Activated CD4-positive, alpha-beta T cell treated with anti-CD3 and anti-CD28 coated beads, Interleukin-2, amount 50 U/mL, for 1 hour (primary cell): ENCODE data around the gene ARHGEF11.
"Not testable (repeated sequence)": the region's sequence is repeated elsewhere in the genome, so short reads cannot be mapped to it uniquely, and the experiment has no call there.

ENCODE experiments used
- DNase-seq: peaks from one replicate; pipeline ENCODE4 v3.0.0-alpha.2; 2020

The ARHGEF11 gene, protein sequence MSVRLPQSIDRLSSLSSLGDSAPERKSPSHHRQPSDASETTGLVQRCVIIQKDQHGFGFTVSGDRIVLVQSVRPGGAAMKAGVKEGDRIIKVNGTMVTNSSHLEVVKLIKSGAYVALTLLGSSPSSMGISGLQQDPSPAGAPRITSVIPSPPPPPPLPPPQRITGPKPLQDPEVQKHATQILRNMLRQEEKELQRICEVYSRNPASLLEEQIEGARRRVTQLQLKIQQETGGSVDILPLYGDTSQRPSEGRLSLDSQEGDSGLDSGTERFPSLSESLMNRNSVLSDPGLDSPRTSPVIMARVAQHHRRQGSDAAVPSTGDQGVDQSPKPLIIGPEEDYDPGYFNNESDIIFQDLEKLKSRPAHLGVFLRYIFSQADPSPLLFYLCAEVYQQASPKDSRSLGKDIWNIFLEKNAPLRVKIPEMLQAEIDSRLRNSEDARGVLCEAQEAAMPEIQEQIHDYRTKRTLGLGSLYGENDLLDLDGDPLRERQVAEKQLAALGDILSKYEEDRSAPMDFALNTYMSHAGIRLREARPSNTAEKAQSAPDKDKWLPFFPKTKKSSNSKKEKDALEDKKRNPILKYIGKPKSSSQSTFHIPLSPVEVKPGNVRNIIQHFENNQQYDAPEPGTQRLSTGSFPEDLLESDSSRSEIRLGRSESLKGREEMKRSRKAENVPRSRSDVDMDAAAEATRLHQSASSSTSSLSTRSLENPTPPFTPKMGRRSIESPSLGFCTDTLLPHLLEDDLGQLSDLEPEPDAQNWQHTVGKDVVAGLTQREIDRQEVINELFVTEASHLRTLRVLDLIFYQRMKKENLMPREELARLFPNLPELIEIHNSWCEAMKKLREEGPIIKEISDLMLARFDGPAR (N-terminal part only)

DNA sequence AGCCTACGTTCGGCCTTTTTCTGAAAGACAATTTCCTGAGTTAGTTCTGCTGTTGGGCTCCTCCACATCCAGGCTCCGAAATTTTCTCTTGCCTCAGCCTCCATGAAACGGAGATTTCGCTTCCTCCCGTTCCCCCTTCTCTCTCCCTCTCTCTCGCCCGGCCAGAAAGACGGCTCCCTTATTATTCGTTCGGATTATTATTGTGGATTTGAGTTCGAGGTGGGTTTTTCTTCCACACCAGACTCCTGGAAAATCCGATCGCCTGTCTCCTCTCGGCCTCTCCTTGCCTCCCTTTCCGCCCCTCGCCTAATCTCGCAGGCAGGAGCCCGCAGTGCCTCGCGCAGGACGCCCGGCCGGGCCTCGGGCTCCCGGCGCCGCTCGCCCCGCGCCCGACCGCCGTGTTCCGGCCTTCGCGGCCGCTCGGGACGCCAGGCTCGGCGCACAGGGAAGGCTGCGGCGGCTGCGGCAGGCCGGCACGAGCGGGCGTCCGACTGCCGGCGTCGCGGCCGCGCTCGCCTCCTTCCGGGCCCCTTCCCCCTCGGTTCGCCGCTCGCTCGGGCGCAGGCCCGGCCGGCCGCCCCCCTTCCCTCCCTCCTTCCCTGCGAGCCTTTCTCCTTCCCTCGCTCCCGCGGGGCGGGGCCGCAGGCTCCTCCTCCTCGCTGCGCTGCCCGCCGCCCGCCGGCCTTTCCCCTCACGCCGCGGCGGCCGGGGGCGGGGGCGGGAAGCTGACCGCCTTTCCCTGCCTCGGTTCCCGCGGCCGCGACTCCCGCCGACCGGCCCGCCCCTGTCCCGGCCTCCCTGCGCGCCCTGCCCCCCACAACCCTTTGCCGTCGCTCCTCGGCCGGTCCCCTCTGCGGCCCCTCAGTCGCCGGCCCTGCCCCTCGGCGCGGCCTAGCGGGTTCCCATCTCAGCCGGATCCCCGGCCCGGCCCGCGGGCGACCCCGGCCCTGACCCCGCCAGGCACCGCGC lies at the start of gene ARHGEF11:
Gene ARHGEF11, minus strand, starts transcription at position 493 of the 969 bp plus-strand sequence. CDS start 1,412 bp downstream, outside the sequence.
- DNase-seq, result peak; percentile 6

DNA sequence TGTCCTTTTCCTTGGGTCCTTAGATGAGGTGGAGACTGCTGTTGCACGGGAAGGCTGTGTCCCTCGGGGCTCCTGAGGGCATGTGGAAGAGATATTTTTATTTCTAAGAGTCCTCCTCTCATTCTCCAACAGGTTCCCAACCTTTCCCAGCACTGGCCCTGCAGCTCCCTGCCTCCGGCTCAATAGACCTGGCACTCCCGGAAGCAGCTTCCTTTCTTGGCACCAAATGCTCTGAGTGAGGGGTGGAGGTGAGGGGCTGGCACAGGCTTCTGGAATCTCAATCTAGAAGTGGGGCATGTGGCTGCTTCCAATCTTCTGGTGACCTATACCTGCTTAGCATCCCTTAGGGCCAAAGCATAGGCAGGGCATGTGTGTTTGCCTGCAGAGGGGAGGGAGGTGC lies 49.5 kb upstream of the ARHGEF11 start:
- DNase-seq, result no peak

GRCh38 chr1:157092831-157093230 lies 47.3 kb upstream of the ARHGEF11 start:
- no peak for DNase-seq

DNA sequence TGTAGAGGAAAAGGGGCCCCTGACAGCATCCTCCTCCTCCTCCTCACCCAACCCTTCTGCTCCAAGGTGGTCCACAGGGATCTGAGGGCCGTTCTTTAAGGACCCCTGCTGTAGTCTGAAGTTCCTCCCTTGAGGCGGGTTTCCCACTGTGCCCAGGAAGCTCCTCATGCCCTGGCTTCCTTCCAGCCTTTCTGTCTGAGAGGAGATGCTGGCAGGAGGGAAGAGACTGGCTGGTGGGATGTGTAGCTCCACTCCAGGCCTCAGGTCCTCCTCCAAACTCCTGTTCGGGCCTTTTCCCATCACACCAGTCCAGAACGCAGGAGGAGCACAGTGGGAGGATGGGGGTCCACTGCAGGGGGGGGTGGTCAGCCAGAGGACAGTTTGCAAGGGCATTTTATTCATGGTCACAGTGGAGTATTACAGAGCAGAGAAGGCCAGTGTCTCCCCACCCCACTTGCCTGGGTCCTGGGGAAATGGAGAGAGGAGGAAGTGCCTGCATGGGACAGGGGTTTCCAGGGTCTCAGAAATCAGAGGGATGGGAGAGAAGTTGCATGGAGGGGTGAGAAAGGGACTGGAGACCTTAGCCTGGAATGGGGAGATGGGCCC lies 46.2 kb upstream of the ARHGEF11 start:
- DNase-seq, result no peak

- DNase-seq, result no peak
Observed at GRCh38 chr1:157091186-157091585, 45.6 kb upstream of the ARHGEF11 start.

DNA sequence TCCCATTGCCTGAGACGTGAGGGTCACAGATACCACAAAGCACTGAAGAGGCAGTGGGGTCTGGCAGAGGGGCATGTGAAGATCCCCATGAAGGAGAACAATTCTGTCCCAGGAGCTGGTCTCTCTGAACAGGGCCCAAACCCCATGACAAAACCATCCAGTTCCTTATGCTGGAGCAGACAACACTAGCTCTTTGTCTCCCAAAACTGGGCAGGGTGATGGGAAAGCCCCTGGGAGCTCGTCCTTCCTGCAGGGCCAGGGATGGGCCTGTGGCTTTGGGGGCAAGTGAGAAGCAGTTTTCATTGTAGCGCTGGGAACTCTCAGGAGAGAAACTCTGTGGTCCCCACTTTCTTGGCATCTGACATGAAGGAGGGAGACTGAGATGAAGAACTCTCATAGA lies 45.2 kb upstream of the ARHGEF11 start:
- DNase-seq, result no peak

GRCh38 chr1:157090196-157090647 lies 44.7 kb upstream of the ARHGEF11 start:
- DNase-seq, result peak; percentile 90

GRCh38 chr1:157089789-157090188 lies 44.2 kb upstream of the ARHGEF11 start:
- DNase-seq, result no peak

- DNase-seq, result no peak
Observed at GRCh38 chr1:157088607-157089006, 43.1 kb upstream of the ARHGEF11 start.

DNA sequence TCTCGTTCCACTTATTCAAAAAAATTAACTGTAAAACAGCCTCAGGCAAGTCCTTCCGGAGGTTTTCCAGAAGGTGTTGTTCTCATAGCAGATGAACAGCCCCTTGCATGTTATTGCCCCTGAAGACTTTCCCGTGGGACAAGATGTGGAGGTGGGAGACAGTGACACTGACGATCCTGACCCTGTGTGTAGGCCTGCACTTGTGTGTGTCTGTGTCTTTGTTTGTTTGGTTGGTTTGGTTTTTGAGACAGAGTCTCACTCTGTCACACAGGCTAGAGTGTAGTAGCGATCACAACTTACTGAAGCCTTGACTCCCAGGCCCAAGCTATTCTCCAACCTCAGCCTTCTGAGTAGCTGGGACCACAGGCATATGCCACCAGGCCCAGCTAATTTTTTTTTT lies 41.5 kb upstream of the ARHGEF11 start:
- DNase-seq, result no peak

DNA sequence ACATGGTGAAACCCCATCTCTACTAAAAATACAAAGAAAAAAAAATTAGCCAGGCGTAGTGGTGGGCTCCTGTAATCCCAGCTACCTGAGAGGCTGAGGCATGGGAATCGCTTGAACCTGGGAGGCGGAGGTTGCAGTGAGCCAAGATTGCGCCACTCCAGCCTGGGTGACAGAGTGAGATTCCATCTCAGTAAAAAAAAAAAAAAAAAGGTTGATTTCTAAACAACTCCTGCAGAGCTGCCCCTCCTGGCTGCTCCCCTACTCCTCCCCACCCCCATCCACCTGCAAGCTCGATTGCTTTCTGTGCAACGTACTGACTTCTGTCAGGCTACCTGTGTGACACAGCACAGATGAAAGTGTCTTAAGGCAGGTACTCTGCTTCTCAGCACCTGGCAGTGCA lies 40.8 kb upstream of the ARHGEF11 start:
- DNase-seq, result no peak

GRCh38 chr1:157085421-157085820 lies 39.9 kb upstream of the ARHGEF11 start:
- no peak for DNase-seq

DNA sequence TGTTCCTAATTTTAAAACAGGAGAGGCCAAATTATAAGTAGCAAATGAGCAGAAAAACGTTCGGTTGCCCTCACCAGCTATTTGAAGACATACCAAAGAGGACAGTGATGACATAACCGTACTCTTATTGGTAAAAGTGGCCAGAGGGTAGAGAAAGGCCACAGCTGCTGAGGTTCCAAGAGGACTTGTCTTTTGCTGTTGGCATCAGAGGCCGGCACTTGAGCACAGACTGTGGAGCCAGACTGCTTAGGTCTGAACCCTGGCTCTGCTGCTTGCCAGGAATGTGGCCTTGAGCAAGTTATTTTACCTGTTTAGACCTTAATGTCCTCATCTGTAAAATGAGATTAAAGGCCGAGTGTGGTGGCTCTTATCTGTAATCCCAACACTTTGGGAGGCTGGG lies 39.2 kb upstream of the ARHGEF11 start:
- no peak for DNase-seq

DNA sequence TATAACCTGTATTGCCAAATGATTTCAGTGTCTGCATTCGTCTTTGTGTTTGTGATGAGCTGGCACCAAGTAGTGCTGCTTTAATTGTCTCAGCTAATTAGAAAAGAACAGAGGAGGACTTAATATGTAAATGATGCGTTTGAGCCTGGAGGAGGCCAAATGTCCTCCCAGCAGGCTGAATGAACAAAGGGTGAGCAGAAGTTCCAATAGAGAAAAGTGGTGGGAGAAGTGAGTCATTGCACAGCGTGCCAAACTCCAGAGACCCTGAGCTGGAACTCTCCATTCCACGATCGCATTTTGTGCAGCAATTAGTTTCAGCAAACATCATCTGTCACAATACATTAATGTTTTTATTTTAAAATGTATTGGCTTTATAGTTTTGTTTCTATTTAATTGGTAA lies 36.2 kb upstream of the ARHGEF11 start:
- DNase-seq, result no peak

DNA sequence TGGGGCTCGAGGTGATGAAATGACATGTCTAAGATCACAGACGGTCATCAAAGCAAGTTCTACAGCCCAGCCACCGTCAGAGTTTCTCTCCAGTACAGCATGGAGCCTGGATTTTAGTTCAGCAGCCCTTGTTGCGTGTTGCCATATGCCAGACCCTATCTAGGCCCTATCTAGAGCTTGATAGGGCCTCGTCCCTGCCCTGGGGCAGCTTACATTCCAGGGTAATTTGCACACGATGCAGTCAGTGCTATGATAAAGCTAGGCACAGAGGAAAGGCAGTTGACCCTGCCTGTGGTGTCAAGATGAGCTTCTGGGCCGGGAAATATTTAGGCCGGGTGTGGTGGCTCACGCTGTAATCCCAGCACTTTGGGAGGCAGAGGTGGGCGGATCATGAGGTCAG lies 35.2 kb upstream of the ARHGEF11 start:
- DNase-seq, result no peak

GRCh38 chr1:157077394-157077793 lies 31.9 kb upstream of the ARHGEF11 start:
- no peak for DNase-seq

DNA sequence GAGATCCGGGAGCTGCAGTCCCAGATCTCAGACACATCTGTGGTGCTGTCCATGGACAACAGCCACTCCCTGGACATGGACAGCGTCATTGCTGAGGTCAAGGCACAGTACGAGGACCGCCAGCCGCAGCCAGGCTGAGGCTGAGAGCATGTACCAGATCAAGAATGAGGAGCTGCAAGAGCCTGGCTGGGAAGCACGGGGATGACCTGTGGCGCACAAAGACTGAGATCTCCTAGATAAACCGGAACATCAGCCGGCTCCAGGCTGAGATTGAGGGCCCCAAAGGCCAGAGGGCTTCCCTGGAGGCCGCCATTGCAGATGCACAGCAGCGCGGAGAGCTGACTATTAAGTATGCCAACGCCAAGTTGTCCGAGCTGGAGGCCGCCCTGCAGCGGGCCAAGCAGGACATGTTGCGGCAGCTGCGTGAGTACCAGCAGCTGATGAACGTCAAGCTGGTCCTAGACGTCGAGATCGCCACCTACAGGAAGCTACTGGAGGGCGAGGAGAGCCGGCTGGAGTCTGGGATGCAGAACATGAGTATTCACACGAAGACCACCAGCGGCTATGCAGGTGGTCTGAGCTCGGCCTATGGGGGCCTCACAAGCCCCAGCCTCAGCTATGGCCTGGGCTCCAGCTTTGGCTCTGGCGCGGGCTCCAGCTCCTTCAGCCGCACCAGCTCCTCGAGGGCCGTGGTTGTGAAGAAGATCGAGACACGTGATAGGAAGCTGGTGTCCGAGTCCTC lies 28.6 kb upstream of the ARHGEF11 start:
- peak; percentile 24 for DNase-seq

GRCh38 chr1:157069601-157070000 lies 24.1 kb upstream of the ARHGEF11 start:
- no peak for DNase-seq

DNA sequence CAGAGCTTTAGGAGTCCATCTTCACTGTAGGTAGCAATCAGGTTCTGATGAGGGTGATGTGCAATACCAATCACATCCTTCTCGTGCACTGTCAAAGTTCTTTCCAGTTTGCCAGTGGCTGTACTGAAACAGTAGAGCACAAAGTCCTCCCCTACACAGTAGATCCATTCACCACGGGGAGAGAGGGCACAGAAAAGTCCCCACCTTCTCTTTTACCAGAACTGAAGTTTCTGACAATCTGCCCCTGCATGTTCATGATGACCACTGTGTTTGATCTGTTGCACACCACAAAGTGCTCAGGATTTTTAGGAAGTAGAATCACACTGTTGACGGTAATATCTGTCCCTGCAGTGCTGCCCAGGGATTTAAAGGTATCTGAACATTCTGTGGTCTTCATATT lies 13.7 kb upstream of the ARHGEF11 start:
- not testable (repeated sequence) for DNase-seq

GRCh38 chr1:157056269-157056668 lies 10.7 kb upstream of the ARHGEF11 start:
- DNase-seq, result no peak

GRCh38 chr1:157055729-157056128 lies 10.2 kb upstream of the ARHGEF11 start:
- not testable (repeated sequence) for DNase-seq
